Skeletal muscle cell (primary cell): Measurements from ENCODE around the gene OSGIN1.

Experiments
- DNase-seq: peaks from one replicate; pipeline ENCODE4 v3.0.0-alpha.2; 2010; ENCODE audit warnings: low read depth
- H3K4me3 ChIP-seq: 2 replicates; pipeline ENCODE4 v1.5.1; 2011; ENCODE audit warnings: low read depth, mild to moderate bottlenecking, control low read depth, low read length, moderate library complexity

The OSGIN1 gene

GRCh38 chr16:84015399-84015798, 62.4 kb downstream of the OSGIN1 start:
- H3K4me3 ChIP-seq = no peak overlapping the region
- no peak for DNase-seq
